HEK293T (cell line): ENCODE results near the gene CMTM4.

Source experiments
- ARNT ChIP-seq: fragments of 450-650 bp; IDR thresholded peaks from 2 replicates; pipeline ENCODE4 v1.6.1; 2017; ENCODE audit warnings: mild to moderate bottlenecking
- BHLHE40 ChIP-seq: fragments of 450-650 bp; IDR thresholded peaks from 2 replicates; pipeline ENCODE4 v1.6.1; 2016; ENCODE audit warnings: mild to moderate bottlenecking, moderate library complexity, borderline replicate concordance
- CTBP1 ChIP-seq: fragments of 450-650 bp; IDR thresholded peaks from 2 replicates; pipeline ENCODE4 v1.6.1; 2016; ENCODE audit warnings: borderline replicate concordance
- ELF4 ChIP-seq: fragments of 450-650 bp; IDR thresholded peaks from 2 replicates; pipeline ENCODE4 v1.6.1; 2017; ENCODE audit warnings: antibody characterized with exemption
- FOXM1 ChIP-seq: fragments of 450-650 bp; IDR thresholded peaks from 2 replicates; pipeline ENCODE4 v1.6.1; 2017; ENCODE audit warnings: mild to moderate bottlenecking, borderline replicate concordance
- LEF1 ChIP-seq: fragments of 450-650 bp; IDR thresholded peaks from 2 replicates; pipeline ENCODE4 v1.6.1; 2017; ENCODE audit warnings: mild to moderate bottlenecking, borderline replicate concordance
- NFRKB ChIP-seq: fragments of 450-650 bp; IDR thresholded peaks from 2 replicates; pipeline ENCODE4 v1.6.1; 2016; ENCODE audit warnings: mild to moderate bottlenecking, moderate library complexity
- SP1 ChIP-seq: fragments of 450-650 bp; IDR thresholded peaks from 2 replicates; pipeline ENCODE4 v1.6.1; 2017
- TARDBP ChIP-seq: fragments of 450-650 bp; IDR thresholded peaks from 2 replicates; pipeline ENCODE4 v1.6.1; 2016
- ZNF384 ChIP-seq: fragments of 450-650 bp; IDR thresholded peaks from 2 replicates; pipeline ENCODE4 v1.6.1; 2016
- TF ChIP-seq, protein P1 (sequence below): fragments of 450-650 bp; IDR thresholded peaks from 2 replicates; pipeline ENCODE4 v1.6.1; 2016

GRCh38 chr16:66673691-66674090 lies 22.9 kb downstream of the CMTM4 start:
- TF ChIP-seq, protein P1, sequence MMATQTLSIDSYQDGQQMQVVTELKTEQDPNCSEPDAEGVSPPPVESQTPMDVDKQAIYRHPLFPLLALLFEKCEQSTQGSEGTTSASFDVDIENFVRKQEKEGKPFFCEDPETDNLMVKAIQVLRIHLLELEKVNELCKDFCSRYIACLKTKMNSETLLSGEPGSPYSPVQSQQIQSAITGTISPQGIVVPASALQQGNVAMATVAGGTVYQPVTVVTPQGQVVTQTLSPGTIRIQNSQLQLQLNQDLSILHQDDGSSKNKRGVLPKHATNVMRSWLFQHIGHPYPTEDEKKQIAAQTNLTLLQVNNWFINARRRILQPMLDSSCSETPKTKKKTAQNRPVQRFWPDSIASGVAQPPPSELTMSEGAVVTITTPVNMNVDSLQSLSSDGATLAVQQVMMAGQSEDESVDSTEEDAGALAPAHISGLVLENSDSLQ: no peak
- TF ChIP-seq ZNF384: no peak
- TF ChIP-seq BHLHE40: no peak
- no peak for TF ChIP-seq NFRKB
- no peak for TF ChIP-seq ELF4
- TF ChIP-seq SP1: no peak
- TF ChIP-seq ARNT: no peak
- no peak for TF ChIP-seq FOXM1
- no peak for TF ChIP-seq CTBP1
- TF ChIP-seq TARDBP: no peak
- no peak for TF ChIP-seq LEF1
